GM06990 (cell line): ENCODE data around the gene NAALADL2.

Experiments used
- DNase-seq: peaks from one replicate; pipeline ENCODE4 v3.0.0-alpha.2; 2011; ENCODE audit not compliant: insufficient read length; ENCODE audit errors: extremely low read depth
- H3K27me3 ChIP-seq: replicated peaks from 2 replicates; pipeline ENCODE4 v1.6.0; 2011; ENCODE audit warnings: low read length; ENCODE audit not compliant: control insufficient read depth, insufficient read depth
- H3K36me3 ChIP-seq: 2 replicates; pipeline ENCODE4 v1.5.1; 2011; ENCODE audit warnings: low read length; ENCODE audit not compliant: control insufficient read depth, insufficient read depth
- H3K4me3 ChIP-seq: replicated peaks from 2 replicates; pipeline ENCODE4 v1.5.1; 2011; ENCODE audit warnings: low read depth, mild to moderate bottlenecking, control low read depth, low read length
- CTCF ChIP-seq: IDR thresholded peaks from 2 replicates; pipeline ENCODE4 v1.5.1; 2011; ENCODE audit warnings: low read length, control low read depth, mild to moderate bottlenecking, inconsistent platforms; ENCODE audit not compliant: insufficient read depth, poor library complexity, severe bottlenecking

NAALADL2 gene

DNA sequence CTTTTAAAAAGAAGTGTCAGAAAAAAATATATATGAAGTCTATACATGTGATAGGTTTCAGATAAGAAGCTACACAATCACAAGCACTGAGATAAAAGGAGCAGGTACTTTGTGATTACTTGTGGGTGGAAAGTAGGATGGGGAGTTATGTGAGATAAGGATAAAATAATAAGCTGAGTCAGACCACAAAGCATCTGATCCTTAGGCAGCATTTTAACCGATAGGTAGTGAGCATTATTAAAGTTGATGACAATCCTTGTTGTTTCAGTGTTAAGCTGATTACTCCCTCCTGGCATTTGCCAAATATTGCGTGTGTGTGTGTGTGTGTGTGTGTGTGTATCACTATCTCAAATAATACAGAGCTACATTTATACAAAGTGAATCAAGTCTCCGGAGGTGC is 483.1 kb downstream of the NAALADL2 start:
- no peaks in the 10 kb centered on the region for H3K36me3 ChIP-seq
- TF ChIP-seq CTCF, result no peak
- H3K27me3 ChIP-seq, result no peaks in the 10 kb centered on the region
- DNase-seq, result no peak
- H3K4me3 ChIP-seq, result no peak overlapping the region

GRCh38 chr3:175343946-175344345 is 484.8 kb downstream of the NAALADL2 start:
- no peak for TF ChIP-seq CTCF
- H3K4me3 ChIP-seq, result no peak overlapping the region
- no peak for DNase-seq
- H3K36me3 ChIP-seq, result no peaks in the 10 kb centered on the region
- no peaks in the 10 kb centered on the region for H3K27me3 ChIP-seq

DNA sequence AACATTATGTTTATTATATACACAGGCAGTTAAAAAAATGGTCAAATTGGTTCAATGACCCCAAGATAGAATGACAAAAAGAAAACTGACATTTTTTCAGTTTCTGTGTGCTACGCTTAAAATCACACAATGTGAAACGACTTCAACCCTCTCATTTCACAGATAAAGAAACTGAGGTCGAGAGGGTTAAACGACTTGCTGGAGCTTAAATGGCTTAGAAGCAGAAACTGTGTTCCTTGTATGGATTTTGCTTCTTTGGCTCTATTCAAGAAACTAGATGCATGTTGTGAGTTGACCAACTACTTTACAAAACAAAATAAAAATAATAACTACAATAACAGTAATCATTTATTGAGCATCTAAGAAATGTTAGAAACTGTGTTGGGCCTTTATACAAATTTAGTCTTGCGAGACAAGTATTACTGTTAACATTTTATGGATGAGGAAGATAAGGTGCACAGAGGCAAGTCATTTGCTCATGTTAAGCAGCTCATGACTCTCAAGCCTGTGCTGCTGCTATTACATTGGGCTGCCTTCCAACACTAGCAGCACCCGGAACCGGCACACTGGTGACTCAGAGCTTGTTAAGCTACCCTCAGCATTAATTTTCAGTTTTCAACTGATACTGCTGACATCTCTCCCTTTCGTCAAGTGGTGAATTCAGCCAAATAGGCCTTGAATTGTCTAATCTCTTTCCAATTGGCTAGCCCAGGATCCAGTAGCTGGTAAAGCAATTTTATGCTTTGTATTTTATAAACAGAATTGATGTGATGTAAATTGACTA is 487.6 kb downstream of the NAALADL2 start:
- Histone ChIP-seq H3K36me3 (no peaks in the 10 kb centered on the region), H3K4me3 (no peak overlapping the region), H3K27me3 (no peaks in the 10 kb centered on the region)
- no peak for TF ChIP-seq CTCF
- DNase-seq, result no peak

- Histone ChIP-seq H3K4me3 (no peak overlapping the region), H3K36me3 (no peaks in the 10 kb centered on the region), H3K27me3 (no peaks in the 10 kb centered on the region)
- DNase-seq, result no peak
- TF ChIP-seq CTCF, result no peak
Observed at GRCh38 chr3:175349168-175349567, 490.0 kb downstream of the NAALADL2 start.

- no peak overlapping the region for H3K4me3 ChIP-seq
- TF ChIP-seq CTCF, result no peak
- H3K36me3 ChIP-seq, result no peaks in the 10 kb centered on the region
- no peaks in the 10 kb centered on the region for H3K27me3 ChIP-seq
- DNase-seq, result no peak
Observed at GRCh38 chr3:175355801-175356335, 496.7 kb downstream of the NAALADL2 start.
